Measurements from ENCODE around the gene GSK3B.
A peak's percentile ranks its signal among the peaks of the same experiment; 100 is the strongest.

Gene GSK3B

GRCh38 chr3:120095979-120096426 lies 1.8 kb upstream of the GSK3B start:
- no peak for DNase-seq (ENCODE audit: low read depth)

- peak; percentile 90 for DNase-seq (ENCODE audit: low read depth)
These were observed 1.2 kb upstream of the GSK3B start for GRCh38 chr3:120095226-120095978.

DNA sequence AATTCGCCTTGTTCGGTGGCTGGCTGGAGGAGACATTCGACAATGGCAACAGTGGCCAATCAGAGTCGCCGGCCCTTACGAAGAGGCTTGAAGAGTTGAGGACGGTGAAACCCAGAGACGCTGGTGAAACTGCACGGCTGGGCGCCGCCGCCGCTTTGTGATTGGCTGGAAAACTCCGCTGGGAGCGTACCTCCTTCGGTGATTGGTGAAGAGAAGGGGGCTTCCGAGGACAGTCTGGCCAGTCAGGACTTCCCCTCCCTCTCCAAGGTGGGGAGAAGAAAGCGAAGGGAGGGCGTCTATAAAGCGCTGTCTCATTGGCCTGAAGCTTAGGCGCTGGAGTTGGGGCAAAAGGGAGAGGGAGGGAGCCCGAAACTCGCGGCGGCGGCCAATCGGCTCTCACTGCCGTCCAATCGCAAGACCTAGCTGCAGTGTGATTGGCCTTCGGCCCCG lies 554 bp upstream of the GSK3B start:
- DNase-seq (ENCODE audit: low read depth): peak; percentile 100

DNA sequence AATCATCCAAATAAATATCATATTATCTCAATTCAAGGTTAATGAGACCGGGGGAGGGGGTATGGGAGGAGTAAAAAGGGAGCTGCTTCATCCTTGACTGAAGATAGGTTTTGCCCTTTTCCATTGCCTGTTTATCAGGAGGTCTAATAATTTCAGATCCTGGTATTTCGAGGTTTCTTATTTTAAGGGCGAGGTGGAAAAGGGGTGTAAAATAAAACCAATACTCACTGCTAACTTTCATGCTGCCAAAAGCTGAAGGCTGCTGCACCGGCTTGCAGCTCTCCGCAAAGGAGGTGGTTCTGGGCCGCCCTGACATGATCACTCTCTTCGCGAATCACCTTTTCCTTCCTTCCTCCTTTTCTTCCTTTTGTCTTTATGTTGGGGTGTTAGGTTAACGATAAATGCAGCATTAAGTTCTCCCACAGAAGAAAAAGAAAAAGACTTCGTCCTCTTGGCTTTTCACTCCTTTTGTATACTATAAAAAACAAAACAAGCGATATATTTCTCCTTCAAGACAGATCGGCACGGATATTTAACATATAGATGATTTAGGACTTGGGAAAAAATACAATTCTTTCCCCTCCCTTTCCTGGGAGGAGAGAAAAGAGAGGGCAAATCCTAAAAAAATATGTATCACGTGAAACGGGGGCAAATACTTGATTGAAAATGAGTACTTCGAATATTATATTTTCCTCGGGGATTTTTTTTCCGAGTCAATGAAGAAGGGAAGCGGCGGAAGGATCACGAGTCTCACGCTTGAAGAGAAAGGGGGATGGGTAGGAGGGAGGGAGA lies 932 bp downstream of the GSK3B start:
- peak; percentile 91 for DNase-seq (ENCODE audit: low read depth)

- DNase-seq (ENCODE audit: low read depth): no peak
These were observed 1.8 kb downstream of the GSK3B start for GRCh38 chr3:120092474-120092873.

DNA sequence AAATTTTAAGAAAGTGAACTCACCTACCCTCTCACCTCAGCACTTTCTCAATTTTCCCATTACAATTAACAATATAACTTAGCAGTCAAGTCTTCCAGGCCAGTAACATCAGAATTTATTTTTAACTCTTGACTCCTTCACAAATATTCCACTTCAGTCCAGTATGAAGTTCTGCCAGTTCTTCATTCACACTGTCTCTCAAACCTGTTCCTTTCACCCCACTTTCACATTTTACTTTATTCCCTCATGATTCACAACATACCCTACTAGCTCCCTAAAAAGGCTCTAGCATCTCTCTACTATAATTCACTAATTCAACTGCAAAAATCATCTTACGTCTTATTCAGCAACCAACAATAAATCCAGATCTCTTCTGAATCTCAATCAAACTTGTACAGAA lies 3.8 kb downstream of the GSK3B start:
- DNase-seq (ENCODE audit: low read depth): no peak

DNA sequence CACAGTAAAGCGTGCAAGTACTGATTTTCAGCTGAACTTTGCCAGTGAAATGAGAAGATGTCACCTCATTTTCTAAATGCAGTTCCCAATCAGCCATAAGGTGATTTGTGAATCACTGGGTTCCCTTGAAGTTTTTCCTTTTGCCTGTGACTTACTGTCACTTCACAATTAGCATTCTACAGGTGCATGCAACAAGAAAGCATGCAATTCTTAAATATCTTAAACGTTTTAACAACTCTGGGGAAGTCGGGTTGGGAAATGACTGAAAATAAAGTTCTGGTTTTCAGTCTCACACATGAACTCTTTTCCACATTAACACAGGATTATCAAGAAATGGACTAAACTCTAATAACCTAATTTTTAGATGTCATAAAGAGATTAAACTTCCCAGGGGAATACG lies 5.2 kb downstream of the GSK3B start:
- DNase-seq (ENCODE audit: low read depth): no peak

GRCh38 chr3:120088622-120089021 lies 5.6 kb downstream of the GSK3B start:
- DNase-seq (ENCODE audit: low read depth): no peak

DNA sequence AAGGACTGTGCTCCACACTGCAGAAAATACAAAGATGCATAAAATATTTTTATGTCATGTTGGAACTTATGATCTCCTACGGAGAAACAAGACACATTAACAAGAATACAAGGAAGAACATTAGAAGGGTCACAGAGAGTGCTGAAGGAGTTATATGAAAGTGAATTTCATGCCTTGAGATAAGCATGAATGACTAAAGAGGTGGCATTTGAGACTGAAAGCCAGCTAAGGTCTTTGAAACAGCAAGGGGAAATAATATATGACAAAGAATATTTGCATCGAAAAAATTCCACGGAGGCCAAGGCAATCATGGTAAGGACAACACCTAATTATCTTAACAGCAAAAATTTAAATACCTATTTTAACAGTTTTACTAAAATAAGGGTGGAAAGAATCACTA lies 12.5 kb downstream of the GSK3B start:
- no peak for DNase-seq (ENCODE audit: low read depth)

GRCh38 chr3:120080836-120081235 lies 13.4 kb downstream of the GSK3B start:
- no peak for DNase-seq (ENCODE audit: low read depth)

GRCh38 chr3:120077731-120078130 lies 16.5 kb downstream of the GSK3B start:
- DNase-seq (ENCODE audit: low read depth): peak; percentile 18

DNA sequence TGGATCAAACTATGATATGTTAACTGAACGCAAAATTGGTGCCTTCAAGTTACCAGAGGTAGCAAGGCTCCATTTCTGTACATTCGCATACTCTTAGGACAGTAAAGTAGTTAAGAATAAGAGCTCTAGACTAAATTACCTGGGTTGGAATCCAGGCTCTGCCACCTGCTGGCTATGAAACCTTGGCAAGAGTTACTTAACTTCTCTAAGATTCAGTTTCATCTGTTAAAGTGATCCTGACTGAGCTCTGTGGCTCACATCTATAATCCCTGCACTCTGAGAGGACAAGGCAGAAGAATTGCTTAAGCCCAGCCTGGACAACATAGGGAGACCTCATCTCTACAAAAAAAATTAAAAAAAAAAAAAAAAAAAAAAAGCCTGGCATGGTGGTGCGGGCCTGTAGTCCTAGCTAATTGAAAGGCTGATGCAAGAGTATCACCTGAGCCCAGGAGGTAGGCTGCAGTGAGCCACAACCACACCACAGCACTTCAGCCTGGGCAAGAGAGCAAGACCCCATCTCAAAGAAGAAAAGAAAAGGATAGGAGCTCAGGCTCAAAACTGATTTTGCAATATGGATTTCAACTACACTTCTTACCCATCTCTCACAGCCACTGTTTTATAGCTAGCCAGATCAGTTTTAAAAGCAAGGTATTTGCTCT lies 21.3 kb downstream of the GSK3B start:
- DNase-seq (ENCODE audit: low read depth): no peak

DNA sequence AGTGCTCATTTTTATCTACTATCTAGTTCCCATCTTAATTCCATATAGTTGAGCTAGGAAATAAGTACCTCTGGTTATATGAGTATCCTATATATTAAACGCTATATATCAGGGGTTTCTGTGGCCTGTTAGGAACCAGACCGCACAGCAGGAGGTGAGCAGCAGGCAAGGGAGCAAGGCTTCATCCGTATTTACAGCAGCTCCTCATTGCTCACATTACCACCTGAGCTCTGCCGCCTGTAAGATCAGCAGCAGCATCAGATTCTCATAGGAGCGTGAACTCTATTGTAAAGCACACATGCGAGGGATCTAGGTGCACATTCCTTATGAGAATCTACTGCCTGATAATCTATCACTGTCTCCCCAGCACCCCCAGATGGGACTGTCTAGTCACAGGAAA lies 23.0 kb downstream of the GSK3B start:
- no peak for DNase-seq (ENCODE audit: low read depth)

DNA sequence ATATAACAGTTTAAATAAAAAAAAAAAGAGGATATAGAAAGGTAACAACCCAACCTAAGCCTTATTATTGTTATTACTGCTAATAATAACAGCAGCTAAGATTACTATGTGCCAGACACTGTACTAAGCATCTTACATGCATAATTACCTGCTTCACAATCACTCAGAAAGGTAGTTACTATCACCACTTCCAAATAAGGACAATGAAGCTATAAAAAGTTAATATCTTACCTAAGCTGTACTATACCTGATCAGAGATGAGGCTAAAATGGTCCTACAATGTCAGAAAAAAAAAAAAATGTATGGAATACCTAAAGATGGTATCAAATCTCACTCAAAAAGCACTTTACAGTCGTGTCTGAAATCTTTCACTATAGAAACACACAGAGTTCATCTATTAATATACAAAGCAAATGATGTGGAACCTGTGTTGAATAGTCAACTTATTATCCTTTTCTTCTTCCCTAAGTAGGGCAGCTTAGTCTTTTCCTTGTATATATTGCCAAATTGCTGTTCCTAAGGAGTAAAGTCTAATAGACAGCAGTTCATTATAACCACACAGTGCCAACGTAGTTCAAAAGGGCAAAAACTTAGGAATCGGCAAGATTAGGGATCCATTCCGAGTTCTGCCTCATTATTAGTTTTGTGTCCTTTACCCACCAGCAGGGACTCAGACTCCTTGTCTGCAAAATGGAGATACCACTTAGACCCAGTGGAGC lies 23.8 kb downstream of the GSK3B start:
- no peak for DNase-seq (ENCODE audit: low read depth)

DNA sequence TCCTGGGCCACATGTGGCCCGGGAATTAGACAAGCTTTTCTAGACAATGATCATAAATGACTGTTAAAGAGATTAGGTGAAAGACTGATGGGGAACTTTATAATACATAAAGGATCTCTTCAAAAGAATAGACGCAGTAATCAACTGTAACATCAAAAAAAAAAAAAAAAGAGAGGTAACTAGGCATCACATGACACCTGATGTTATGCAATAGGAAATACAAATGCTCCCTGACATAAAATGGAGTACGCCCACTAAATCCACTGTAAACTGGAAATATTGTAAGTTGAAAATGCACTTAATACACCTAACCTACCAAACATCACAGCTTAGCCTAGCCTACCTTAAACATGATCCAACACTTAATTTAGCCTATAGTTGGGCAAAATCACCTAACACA lies 27.2 kb downstream of the GSK3B start:
- DNase-seq (ENCODE audit: low read depth): no peak

- no peak for DNase-seq (ENCODE audit: low read depth)
These were observed 27.6 kb downstream of the GSK3B start for GRCh38 chr3:120066634-120067033.

DNA sequence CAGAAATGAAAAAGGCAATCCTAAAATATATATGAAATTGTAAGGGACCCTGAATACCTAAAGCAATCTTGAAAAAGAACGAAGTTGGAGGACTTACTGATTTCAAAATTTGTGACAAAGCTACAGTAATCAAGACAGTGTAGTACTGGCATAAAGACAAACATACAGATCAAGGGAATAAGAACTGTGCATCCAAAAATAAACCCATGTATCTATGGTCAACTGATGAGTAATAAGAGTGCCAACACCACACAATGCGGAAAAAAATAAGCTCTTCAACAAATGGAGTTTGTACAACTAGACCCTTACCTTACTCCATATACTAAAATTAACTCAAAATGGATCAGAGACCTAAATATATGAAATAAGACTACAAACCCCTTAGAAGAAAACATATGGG lies 29.6 kb downstream of the GSK3B start:
- DNase-seq (ENCODE audit: low read depth): no peak

DNA sequence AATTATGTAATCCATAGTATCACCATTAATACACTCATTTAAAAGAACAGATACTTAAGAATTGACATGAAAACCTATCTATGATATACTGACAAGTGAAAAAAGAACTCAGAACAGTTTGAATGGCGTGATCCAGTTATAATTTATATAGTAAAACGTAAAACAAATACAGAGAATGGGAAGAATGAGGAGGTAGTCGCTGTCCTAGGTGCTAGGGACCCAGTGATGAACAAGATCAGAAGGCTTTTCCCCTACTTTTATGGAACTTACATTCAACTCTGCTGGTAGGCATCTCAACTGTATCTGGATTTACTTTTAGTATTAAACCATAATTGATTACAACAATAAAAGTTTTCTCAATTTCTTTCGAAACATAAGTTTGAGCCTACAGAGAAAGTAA lies 31.8 kb downstream of the GSK3B start:
- DNase-seq (ENCODE audit: low read depth): no peak

- no peak for DNase-seq (ENCODE audit: low read depth)
These were observed 35.0 kb downstream of the GSK3B start for GRCh38 chr3:120059081-120059864.

- no peak for DNase-seq (ENCODE audit: low read depth)
These were observed 36.6 kb downstream of the GSK3B start for GRCh38 chr3:120057626-120058025.

- DNase-seq (ENCODE audit: low read depth): no peak
These were observed 37.2 kb downstream of the GSK3B start for GRCh38 chr3:120057029-120057428.

Data from fibroblast of gingiva (primary cell).